ENCODE measurements around the gene RPL39L.

Gene RPL39L

GRCh38 chr3:187085021-187085666 lies 54.2 kb downstream of the RPL39L start:
- TF ChIP-seq CTCF (IDR thresholded peaks at IDR 0.05; ENCODE audit: insufficient read depth, low read depth, low read length, missing control alignments) = no peak
- DNase-seq (ENCODE audit: low read depth) = no peak
- H3K4me3 ChIP-seq (ENCODE audit: low read length) = no peak overlapping the region

DNA sequence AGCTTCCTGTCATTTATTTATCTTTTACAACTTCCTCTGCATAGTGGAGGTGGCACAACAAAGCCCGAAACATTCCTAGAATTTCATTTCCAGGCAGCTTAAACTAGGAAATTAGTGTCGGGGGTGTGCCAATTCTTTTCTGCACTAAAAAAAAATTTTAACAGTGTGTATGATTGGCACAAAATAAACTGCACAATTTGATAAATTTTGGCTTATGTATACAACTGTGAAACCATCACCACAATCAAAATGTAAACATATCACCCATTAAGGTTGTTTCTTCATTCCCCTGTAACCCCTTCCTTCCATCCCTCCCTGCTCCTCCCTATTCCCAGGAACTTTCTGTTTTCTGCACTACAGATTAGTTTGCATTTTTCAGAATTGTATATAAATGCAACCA lies 54.7 kb downstream of the RPL39L start:
- DNase-seq (ENCODE audit: low read depth) = no peak
- no peak for TF ChIP-seq CTCF (IDR thresholded peaks at IDR 0.05; ENCODE audit: insufficient read depth, low read depth, low read length, missing control alignments)
- H3K4me3 ChIP-seq (ENCODE audit: low read length) = no peak overlapping the region

DNA sequence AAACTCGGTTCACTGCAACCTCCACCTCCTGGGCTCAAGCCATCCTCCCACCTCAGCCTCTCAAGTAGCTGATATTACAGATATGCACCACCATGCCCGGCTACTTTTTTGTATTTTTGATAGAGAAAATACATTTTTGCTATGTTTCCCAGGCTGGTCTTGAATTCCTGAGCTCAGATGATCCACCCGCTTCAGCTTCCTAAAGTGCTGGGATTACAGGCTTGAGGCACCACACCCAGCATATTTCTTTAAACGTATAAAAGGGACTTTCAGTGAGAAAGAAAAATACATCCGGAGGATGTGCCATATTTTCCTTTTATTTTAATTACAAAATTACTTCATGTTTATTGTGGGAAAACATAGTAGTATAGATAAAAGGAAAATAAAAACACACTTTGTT lies 55.2 kb downstream of the RPL39L start:
- DNase-seq (ENCODE audit: low read depth) = no peak
- no peak overlapping the region for H3K4me3 ChIP-seq (ENCODE audit: low read length)
- no peak for TF ChIP-seq CTCF (IDR thresholded peaks at IDR 0.05; ENCODE audit: insufficient read depth, low read depth, low read length, missing control alignments)

- DNase-seq (ENCODE audit: low read depth) = no peak
- H3K4me3 ChIP-seq (ENCODE audit: low read length) = no peak overlapping the region
- TF ChIP-seq CTCF (IDR thresholded peaks at IDR 0.05; ENCODE audit: insufficient read depth, low read depth, low read length, missing control alignments) = no peak
Observed at GRCh38 chr3:187082758-187083375, 56.4 kb downstream of the RPL39L start.

DNA sequence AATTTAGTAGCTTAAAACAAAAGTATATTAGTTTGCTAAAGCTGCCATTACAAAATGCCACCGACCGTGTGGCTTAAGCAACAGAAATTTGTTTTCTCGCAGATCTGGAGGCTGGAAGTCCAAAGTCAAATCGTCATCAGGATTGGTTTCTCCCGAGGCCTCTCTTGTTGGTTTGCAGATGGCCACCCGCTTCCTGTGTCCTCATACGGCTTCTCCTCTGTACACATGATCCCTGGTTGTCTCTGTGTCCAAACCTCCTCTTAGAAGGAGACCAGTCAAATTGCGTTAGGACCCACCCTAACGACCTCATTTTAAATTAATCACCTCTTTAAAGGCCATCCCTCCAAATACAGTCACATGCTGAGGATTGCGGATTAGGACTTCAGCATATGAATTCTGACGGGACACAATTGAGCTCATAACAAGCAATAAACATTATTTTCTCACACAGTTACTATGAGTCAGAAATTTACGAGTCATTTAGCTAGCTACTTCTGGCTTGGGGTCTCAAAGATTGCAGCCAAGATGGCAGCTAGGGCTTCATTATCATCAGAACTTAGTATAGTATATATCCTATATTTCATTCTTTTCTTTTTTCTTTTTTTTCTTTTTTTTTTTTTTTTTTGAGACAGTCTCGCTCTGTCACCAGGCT lies 58.4 kb downstream of the RPL39L start:
- no peak for TF ChIP-seq CTCF (IDR thresholded peaks at IDR 0.05; ENCODE audit: insufficient read depth, low read depth, low read length, missing control alignments)
- H3K4me3 ChIP-seq (ENCODE audit: low read length) = no peak overlapping the region
- no peak for DNase-seq (ENCODE audit: low read depth)

- no peak for DNase-seq (ENCODE audit: low read depth)
- TF ChIP-seq CTCF (IDR thresholded peaks at IDR 0.05; ENCODE audit: insufficient read depth, low read depth, low read length, missing control alignments) = no peak
- H3K4me3 ChIP-seq (ENCODE audit: low read length) = no peak overlapping the region
Observed at GRCh38 chr3:187079090-187080022, 59.9 kb downstream of the RPL39L start.
